Measurements from ENCODE around the gene ATXN7L3.

Gene ATXN7L3

DNA sequence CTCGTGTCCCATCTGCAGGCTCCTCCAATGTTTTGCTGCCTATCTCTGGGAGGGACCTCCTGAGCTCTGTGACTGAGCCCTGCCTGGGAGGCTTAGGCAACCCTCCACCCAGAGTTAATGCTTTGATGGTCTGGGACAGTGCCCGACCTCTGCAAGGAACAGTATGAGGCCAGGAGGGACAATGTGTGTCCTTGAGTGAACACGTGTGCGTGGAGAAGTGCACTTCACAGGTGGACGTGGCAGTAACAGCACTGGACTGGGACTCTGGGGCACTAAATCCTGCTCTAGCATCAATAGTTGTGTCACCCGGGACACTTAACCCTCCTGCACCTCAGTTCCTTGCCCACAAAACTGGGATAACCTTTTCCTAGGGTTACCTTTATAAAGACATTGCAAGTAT, 15.2 kb upstream of the ATXN7L3 start:
- Histone ChIP-seq H3K36me3 (ENCODE audit: insufficient read depth, low read length) (peaks cover 73% of the 10 kb centered on the region), H3K4me3 (no peak overlapping the region), H3K27ac (no peak overlapping the region), H3K9ac (ENCODE audit: insufficient read length) (no peak overlapping the region), H3K9me3 (ENCODE audit: low read depth, low read length) (no peaks in the 10 kb centered on the region)
- DNase-seq (ENCODE audit: low read depth, low spot score) = no peak
- TF ChIP-seq EZH2 (IDR thresholded peaks at IDR 0.05) = no peak
- TF ChIP-seq POLR2AphosphoS5 (IDR thresholded peaks at IDR 0.05; ENCODE audit: borderline replicate concordance, low read depth, low read length) = no peak
- TF ChIP-seq FOXP2 (optimal IDR thresholded peaks at IDR 0.05; ENCODE audit: control extremely low read depth, extremely low read length, insufficient read depth) = no peak

DNA sequence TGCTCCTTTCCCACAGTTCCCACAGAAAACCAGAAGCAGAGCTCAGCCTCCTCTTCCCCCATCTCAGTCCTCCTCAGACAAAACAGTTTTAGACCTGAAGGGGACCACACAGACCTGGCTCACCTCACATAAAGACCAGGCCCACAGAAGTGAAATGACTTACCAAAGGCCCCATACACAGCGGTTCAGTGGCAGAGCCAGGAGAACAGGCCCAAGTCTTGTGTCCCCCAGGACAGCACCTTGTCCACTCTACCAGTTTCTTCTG, 14.5 kb upstream of the ATXN7L3 start:
- peaks cover 80% of the 10 kb centered on the region for H3K36me3 ChIP-seq (ENCODE audit: insufficient read depth, low read length)
- H3K9me3 ChIP-seq (ENCODE audit: low read depth, low read length) = no peaks in the 10 kb centered on the region
- DNase-seq (ENCODE audit: low read depth, low spot score) = no peak
- H3K4me3 ChIP-seq = no peak overlapping the region
- TF ChIP-seq POLR2AphosphoS5 (IDR thresholded peaks at IDR 0.05; ENCODE audit: borderline replicate concordance, low read depth, low read length) = no peak
- no peak for TF ChIP-seq FOXP2 (optimal IDR thresholded peaks at IDR 0.05; ENCODE audit: control extremely low read depth, extremely low read length, insufficient read depth)
- no peak for TF ChIP-seq EZH2 (IDR thresholded peaks at IDR 0.05)
- 0 out of 2 replicates have a peak overlapping the region, but pooled peaks have one; percentile 25 for H3K27ac ChIP-seq
- no peak overlapping the region for H3K9ac ChIP-seq (ENCODE audit: insufficient read length)

DNA sequence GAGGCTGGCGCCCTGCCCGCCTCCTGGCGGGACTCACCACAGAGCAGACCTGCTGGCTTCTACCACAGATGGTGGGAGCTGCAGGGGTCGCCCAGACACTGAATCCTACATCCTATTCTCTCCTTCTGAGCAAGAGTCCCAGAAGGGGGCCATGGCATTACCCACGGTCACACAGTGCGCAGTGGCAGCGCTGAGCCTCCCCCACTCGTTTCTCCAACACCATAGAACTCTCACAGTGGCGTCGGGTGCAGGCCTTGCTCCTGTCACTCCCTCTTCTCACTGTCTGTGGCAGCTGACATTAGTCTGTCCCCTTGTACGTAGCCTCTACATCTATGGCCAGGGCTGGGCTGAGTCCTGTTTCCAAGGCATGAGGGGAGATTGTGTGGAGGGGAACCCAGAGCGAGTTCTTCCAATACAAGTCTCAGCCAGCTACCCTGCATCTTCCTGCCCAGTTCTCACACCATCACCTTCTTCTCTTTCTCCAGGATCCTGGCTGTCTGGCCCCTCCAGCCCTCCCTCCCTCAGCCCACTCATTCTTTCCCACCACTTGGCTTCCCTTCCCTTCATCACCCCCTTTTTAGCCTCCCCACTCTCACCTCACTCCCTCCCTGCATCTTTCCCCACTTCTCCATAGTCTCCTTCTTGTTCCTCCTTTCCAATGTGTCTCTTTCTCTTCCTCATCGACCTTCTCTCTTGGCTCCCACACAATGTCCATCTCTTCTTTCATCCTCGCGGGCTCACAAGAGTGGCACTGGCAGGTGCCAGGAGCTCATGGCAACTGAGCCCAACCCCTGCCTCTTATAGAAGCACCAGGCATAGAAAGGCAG, 13.9 kb upstream of the ATXN7L3 start:
- DNase-seq (ENCODE audit: low read depth, low spot score) = no peak
- TF ChIP-seq FOXP2 (optimal IDR thresholded peaks at IDR 0.05; ENCODE audit: control extremely low read depth, extremely low read length, insufficient read depth) (no peak), EZH2 (IDR thresholded peaks at IDR 0.05) (no peak), POLR2AphosphoS5 (IDR thresholded peaks at IDR 0.05; ENCODE audit: borderline replicate concordance, low read depth, low read length) (peak; percentile 18; the same call in 1 of the 2 replicates)
- H3K9me3 ChIP-seq (ENCODE audit: low read depth, low read length) = no peaks in the 10 kb centered on the region
- no peak overlapping the region for H3K9ac ChIP-seq (ENCODE audit: insufficient read length)
- H3K27ac ChIP-seq = 0 out of 2 replicates have a peak overlapping the region, but pooled peaks have one; percentile 25
- H3K36me3 ChIP-seq (ENCODE audit: insufficient read depth, low read length) = peaks cover 86% of the 10 kb centered on the region
- no peak overlapping the region for H3K4me3 ChIP-seq

DNA sequence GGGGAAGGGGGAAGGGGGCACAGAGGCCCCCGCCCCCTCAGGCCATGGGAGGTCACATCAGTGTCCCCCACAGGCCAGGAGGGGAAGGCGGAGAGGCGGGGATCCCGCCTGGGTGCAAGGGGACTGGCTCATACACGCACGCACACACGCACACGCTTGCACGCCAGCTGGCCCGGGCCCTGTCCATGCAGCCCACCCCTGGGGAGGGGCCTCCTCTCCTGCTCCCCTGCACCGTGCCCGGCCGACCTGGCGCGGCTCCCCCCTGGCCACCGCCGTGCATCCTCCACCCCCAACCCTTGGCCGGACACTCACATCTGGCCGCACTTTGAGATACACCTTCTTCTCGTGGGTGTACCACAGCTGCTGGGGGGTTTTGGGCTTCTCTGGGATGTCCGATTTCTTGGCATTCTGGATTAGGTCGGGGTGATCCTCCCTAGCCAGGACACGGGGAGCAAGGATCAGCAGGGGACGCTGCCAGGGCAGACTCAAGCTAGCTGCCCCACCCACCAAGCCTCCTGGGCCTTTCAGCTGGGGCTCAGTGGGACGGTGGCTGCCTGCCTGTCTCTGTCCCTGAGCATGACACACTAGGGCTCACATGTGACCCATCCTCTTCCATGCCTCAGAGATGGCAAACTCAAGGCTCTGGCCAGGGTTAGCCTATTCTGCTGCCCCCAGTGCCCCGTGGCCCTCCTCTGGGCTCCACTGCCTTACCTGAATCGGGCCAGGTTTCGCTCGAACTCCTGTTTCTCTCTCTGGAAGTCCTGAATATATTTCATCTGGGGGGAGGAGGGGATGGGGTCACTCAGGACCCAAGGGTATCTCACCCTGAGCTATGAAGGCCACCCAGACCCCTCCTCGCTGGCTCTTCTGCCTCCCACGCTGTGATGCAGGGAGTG, 13.1 kb upstream of the ATXN7L3 start:
- no peak overlapping the region for H3K9ac ChIP-seq (ENCODE audit: insufficient read length)

DNA sequence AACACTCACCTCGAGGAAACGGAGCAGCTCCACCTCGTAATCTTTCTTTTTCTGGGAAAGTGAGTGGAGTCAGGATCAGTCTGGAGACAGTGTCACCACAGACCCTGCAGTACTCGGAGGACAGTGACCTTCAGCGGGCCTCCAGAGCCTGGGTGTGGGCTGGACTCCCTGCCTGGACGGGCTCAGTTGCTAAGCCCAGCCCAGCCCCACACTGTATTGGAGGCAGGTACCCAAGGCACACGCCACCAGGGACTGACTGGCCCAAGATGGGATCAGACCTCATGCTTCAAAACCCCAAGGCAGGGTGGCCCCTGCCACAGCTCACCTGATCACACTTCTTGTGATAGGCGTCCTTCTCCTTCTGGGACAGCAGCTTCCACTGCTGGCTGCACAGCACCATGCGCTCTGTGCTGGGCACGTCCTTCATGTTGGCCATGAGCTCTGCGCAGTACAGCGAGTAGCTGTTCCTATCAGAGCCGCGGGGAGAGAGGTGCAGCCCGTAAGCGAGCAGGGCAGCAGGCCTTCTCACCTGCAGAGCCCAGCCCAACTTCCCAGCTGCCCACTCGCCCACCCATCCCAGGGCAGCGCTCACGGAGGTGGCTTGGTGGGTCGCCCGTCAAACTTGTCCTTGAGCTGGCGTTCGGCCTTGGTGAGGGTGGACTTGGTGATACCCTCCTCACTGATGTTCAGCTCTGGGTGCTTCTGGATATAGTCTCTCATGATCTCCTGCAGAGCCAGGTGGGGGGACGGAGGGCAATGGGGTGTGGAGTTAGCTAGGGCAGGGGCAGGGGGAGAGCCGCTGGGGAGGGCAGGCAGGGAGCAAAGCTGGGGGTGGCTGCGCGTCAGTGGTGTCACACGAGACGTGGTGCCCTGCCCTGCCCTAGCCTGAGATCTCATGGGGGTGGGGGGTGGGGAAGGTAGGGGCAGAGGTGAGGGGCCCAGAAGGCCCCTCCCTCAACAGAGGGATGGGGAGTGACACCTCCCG, 11.9 kb upstream of the ATXN7L3 start:
- H3K27ac ChIP-seq = 0 out of 2 replicates have a peak overlapping the region, but pooled peaks have one; percentile 19
- peaks cover 92% of the 10 kb centered on the region for H3K36me3 ChIP-seq (ENCODE audit: insufficient read depth, low read length)
- no peak overlapping the region for H3K4me3 ChIP-seq
- no peak for DNase-seq (ENCODE audit: low read depth, low spot score)
- no peak overlapping the region for H3K9ac ChIP-seq (ENCODE audit: insufficient read length)
- TF ChIP-seq FOXP2 (optimal IDR thresholded peaks at IDR 0.05; ENCODE audit: control extremely low read depth, extremely low read length, insufficient read depth) (no peak), POLR2AphosphoS5 (IDR thresholded peaks at IDR 0.05; ENCODE audit: borderline replicate concordance, low read depth, low read length) (no peak; the same call in 1 of the 2 replicates), EZH2 (IDR thresholded peaks at IDR 0.05) (no peak)
- H3K9me3 ChIP-seq (ENCODE audit: low read depth, low read length) = no peaks in the 10 kb centered on the region

More for the DNA sequence above, 13.1 kb upstream of the ATXN7L3 start:
- Histone ChIP-seq H3K4me3 (no peak overlapping the region), H3K27ac (no peak overlapping the region), H3K9me3 (ENCODE audit: low read depth, low read length) (no peaks in the 10 kb centered on the region), H3K36me3 (ENCODE audit: insufficient read depth, low read length) (peaks cover 92% of the 10 kb centered on the region)
- TF ChIP-seq FOXP2 (optimal IDR thresholded peaks at IDR 0.05; ENCODE audit: control extremely low read depth, extremely low read length, insufficient read depth) (no peak), EZH2 (IDR thresholded peaks at IDR 0.05) (no peak), POLR2AphosphoS5 (IDR thresholded peaks at IDR 0.05; ENCODE audit: borderline replicate concordance, low read depth, low read length) (no peak; the same call in 1 of the 2 replicates)
- DNase-seq (ENCODE audit: low read depth, low spot score) = no peak

DNA sequence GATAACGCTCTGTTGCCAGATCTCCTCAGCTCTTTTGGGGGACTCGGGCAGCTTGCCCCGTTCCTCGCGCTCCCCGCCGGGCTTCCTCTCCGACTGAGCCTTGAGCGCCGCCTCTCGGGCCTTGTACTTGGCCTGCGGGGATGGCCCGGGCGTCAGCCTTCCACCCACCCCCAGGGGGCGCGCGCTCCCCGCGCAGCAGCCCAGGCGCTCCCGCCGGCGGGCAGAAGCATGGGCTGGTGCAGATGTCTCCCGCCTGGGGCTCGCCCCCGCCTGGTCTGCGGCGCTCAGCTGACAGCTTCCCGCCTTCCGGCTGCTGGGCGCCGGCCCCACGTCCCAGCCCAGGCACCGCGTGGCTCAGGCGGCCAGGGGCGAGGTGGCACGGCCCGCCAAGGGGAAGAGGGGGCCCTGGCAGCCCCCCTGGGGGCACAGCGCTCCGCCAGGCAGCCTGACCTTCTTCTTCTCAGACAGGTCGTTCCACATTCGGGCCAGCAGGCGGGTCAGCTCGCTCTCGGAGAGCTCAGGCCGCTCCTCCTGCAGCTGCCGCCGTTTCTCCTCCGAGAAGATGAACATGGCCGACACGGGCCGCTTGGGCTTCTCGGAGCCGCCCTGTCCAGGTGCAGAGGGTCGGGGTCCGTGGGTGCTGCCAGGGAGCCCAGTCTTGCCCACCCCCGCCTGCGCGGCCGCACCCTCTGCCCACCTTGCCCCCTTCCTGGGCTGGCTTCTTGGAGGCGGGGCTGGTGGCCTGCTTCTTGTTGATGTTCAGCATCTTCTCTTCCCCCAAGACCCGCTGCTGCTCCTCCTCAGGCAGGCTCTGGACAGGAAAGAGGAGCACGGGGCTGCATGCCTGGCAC, 10.9 kb upstream of the ATXN7L3 start:
- H3K36me3 ChIP-seq (ENCODE audit: insufficient read depth, low read length) = peaks cover 82% of the 10 kb centered on the region

More for the DNA sequence above, 10.9 kb upstream of the ATXN7L3 start:
- Histone ChIP-seq H3K9ac (ENCODE audit: insufficient read length) (no peak overlapping the region), H3K9me3 (ENCODE audit: low read depth, low read length) (no peaks in the 10 kb centered on the region), H3K27ac (peak overlapping the region; percentile 64), H3K4me3 (no peak overlapping the region)
- no peak for DNase-seq (ENCODE audit: low read depth, low spot score)
- TF ChIP-seq POLR2AphosphoS5 (IDR thresholded peaks at IDR 0.05; ENCODE audit: borderline replicate concordance, low read depth, low read length) (no peak), FOXP2 (optimal IDR thresholded peaks at IDR 0.05; ENCODE audit: control extremely low read depth, extremely low read length, insufficient read depth) (no peak), EZH2 (IDR thresholded peaks at IDR 0.05) (no peak)

Measured in SK-N-MC (cell line).